Measurements from ENCODE around the gene PARD3B. TPM values are rescaled to one million over a fixed set of nuclear protein-coding genes. Genes with fewer than 3 reads are reported as not detected.

PARD3B gene
- total and polyA plus RNA-seq, 10 of the 15 experiments (the other 5 are each of a cell fraction or from before 2014, with no cell fraction given): 0.01 to 0.54 (median 0.07) TPM; not detected in 7

DNA sequence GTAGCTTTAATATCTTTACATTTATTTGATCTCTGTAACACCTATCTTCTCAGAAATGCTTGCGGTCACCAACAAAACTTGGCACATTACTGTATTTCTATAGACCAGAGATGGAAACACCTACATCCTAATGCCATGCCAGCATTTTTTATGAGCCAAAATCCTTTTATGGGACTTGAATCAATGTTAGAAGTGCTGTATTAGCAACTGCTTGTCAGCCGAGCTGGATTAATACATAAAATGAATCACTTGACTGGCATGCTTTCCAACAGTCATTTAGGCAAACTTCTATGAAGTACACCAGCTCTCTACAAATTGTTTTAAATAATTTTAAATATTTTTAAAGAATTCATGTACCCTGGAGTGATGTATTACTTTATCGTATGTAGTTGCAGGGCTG, 864.1 kb downstream of the PARD3B start:
- Histone ChIP-seq H3K9ac (ENCODE audit: control insufficient read depth, insufficient read depth, low read length) (no peak overlapping the region), H3K4me2 (ENCODE audit: control insufficient read depth, insufficient read depth) (no peak overlapping the region), H3K27me3 (replicated peaks in 1 of 2; ENCODE audit: control insufficient read depth in 2 of 2, insufficient read depth in 2 of 2, low read length in 1 of 2) (no peaks in the 10 kb centered on the region), H3K4me1 (ENCODE audit: control insufficient read depth, insufficient read depth, low read length) (no peaks in the 10 kb centered on the region), H3K4me3 (no peak overlapping the region), H2AFZ (ENCODE audit: control insufficient read depth, low read depth, low read length) (no peak overlapping the region), H3K36me3 (ENCODE audit: control insufficient read depth in 2 of 2, insufficient read depth in 2 of 2, low read length in 1 of 2) (no peaks in the 10 kb centered on the region), H3K79me2 (ENCODE audit: control insufficient read depth, insufficient read depth, low read length) (no peaks in the 10 kb centered on the region), H3K9me3 (replicated peaks; ENCODE audit: control insufficient read depth, insufficient read depth, low read length) (no peaks in the 10 kb centered on the region), H4K20me1 (ENCODE audit: control insufficient read depth, insufficient read depth) (no peaks in the 10 kb centered on the region), H3K27ac (ENCODE audit: control insufficient read depth, insufficient read depth) (no peak overlapping the region)
- POLR2A ChIA-PET: no interaction called here
- SMC1A ChIA-PET (ENCODE audit: uncharacterized antibody, unreplicated experiment): no interaction called here
- DNase-seq (ENCODE audit: low read depth, low spot score): no peak
- intact Hi-C loops (cut with micrococcal nuclease; ENCODE audit: unreplicated experiment) (no loop called here), in situ Hi-C loops (cut with MboI) (no loop called here)
- FAIRE-seq: no peak
- 62% methylated on average over 3 of the region's 3 CpGs for WGBS (ENCODE audit: insufficient coverage, insufficient replicate concordance, low lambda C conversion rate, missing lambda C conversion rate)
- ATAC-seq: no peak
- CTCF ChIA-PET: no interaction called here
- no TSS peak for BruUV-seq (replicated peaks)
- TF ChIP-seq NFIC (IDR thresholded peaks at IDR 0.05; ENCODE audit: low read depth, low read length) (no peak), STAT1 (conservative IDR thresholded peaks at IDR 0.05) (no peak), CBX3 (IDR thresholded peaks at IDR 0.05; ENCODE audit: borderline replicate concordance, low read depth) (no peak), NFXL1 (IDR thresholded peaks at IDR 0.05; ENCODE audit: borderline replicate concordance) (no peak), TCF12 (IDR thresholded peaks at IDR 0.05; ENCODE audit: low read depth, low read length) (no peak), ATF2 (IDR thresholded peaks at IDR 0.05; ENCODE audit: low read length) (no peak), PBX3 (IDR thresholded peaks at IDR 0.05; ENCODE audit: insufficient replicate concordance, low read depth, low read length) (no peak), BACH1 (IDR thresholded peaks at IDR 0.05; ENCODE audit: borderline replicate concordance) (no peak), IRF4 (IDR thresholded peaks at IDR 0.05; ENCODE audit: low read depth, low read length) (no peak), GABPA (IDR thresholded peaks at IDR 0.05; ENCODE audit: low read depth) (no peak), ZBED1 (IDR thresholded peaks at IDR 0.05; ENCODE audit: borderline replicate concordance) (no peak), KDM1A (IDR thresholded peaks at IDR 0.05; ENCODE audit: borderline replicate concordance) (no peak)
- TF ChIP-seq, protein P1, sequence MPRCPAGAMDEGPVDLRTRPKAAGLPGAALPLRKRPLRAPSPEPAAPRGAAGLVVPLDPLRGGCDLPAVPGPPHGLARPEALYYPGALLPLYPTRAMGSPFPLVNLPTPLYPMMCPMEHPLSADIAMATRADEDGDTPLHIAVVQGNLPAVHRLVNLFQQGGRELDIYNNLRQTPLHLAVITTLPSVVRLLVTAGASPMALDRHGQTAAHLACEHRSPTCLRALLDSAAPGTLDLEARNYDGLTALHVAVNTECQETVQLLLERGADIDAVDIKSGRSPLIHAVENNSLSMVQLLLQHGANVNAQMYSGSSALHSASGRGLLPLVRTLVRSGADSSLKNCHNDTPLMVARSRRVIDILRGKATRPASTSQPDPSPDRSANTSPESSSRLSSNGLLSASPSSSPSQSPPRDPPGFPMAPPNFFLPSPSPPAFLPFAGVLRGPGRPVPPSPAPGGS (IDR thresholded peaks at IDR 0.05; ENCODE audit: borderline replicate concordance, insufficient read depth, low read depth, low read length, poor library complexity, severe bottlenecking): no peak
- RAD21 ChIA-PET (ENCODE audit: unreplicated experiment): no interaction called here
